K562 (cell line): ENCODE data around the gene UBAC2.

Source experiments
- NR3C1 ChIP-seq: sonication (generic); formaldehyde crosslinking; IDR thresholded peaks from 2 replicates; pipeline ENCODE4 v1.8.1; 2022; ENCODE audit warnings: missing genetic modification reagents
- TAF1 ChIP-seq: IDR thresholded peaks from 2 replicates; pipeline ENCODE4 v1.6.1; 2011; ENCODE audit warnings: mild to moderate bottlenecking, low read length, moderate library complexity; ENCODE audit not compliant: insufficient read depth, control insufficient read depth, severe bottlenecking; ENCODE audit errors: extremely low read depth
- TF ChIP-seq, protein P1 (sequence below): sonication (generic); formaldehyde crosslinking; IDR thresholded peaks from 2 replicates; pipeline ENCODE4 v1.8.1; 2022; ENCODE audit warnings: missing genetic modification reagents

DNA sequence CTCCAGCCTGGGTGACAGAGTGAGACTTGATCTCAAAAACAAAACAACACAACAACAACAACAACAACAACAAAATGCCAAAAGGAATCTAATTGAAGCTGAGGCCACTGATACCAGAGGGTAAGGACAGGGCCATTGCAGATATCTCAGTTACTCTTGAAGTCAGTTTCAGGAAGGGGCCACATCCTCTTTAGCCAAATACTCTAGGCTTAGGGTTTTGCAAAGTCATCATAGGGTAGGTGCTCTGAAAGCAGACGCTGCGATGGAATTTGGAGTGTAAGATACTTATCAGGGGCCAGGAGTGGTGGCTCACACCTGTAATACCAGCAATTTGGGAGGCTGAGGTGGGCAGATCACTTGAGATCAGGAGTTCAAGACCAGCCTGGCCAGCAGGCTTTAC, 46.6 kb upstream of the UBAC2 start:
- TF ChIP-seq NR3C1 (CRISPR knock-in tag) = no peak
- TF ChIP-seq TAF1 = no peak
- TF ChIP-seq, protein P1, sequence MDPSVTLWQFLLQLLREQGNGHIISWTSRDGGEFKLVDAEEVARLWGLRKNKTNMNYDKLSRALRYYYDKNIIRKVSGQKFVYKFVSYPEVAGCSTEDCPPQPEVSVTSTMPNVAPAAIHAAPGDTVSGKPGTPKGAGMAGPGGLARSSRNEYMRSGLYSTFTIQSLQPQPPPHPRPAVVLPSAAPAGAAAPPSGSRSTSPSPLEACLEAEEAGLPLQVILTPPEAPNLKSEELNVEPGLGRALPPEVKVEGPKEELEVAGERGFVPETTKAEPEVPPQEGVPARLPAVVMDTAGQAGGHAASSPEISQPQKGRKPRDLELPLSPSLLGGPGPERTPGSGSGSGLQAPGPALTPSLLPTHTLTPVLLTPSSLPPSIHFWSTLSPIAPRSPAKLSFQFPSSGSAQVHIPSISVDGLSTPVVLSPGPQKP = no peak
